H1 (cell line): ENCODE measurements around the gene TIMELESS. TPM values are rescaled to one million over a fixed set of nuclear protein-coding genes. Genes with fewer than 3 reads are reported as not detected.
A peak's percentile ranks its signal among the peaks of the same experiment; 100 is the strongest.

Source experiments
- CTCF ChIA-PET: fragments of 300-600 bp; sonication (Branson Sonifier 250); formaldehyde crosslinking; loops from one replicate; lab custom pipeline; 2021; ENCODE audit not compliant: partially characterized antibody; lab: Charles Lee
- POLR2A ChIA-PET: fragments of 300-600 bp; sonication (Branson Sonifier 250); formaldehyde crosslinking; loops from one replicate; lab custom pipeline; 2021; ENCODE audit warnings: inconsistent platforms; ENCODE audit not compliant: partially characterized antibody; lab: Charles Lee
- DNase-seq, 2 experiments: peaks; one replicate each; pipeline versions ENCODE4 v3.0.0 to v3.0.0-alpha.2; 2010 to 2022; ENCODE audit warnings: low spot score in 2 of 2, low read depth in 1 of 2, mixed read lengths in 1 of 2
- FAIRE-seq: peaks from 2 replicates; lab custom pipeline; 2011; peaks lifted over from hg19 to GRCh38; lab: Jason Lieb, UNC
- H2AFZ ChIP-seq: 2 replicates; pipeline ENCODE4 v1.8.1; 2012; ENCODE audit warnings: low read length, inconsistent platforms
- H2AK5ac ChIP-seq: 2 replicates; pipeline ENCODE4 v1.6.1; 2013; ENCODE audit warnings: low read depth, low read length
- H2BK120ac ChIP-seq: replicated peaks from 2 replicates; pipeline ENCODE3; 2013; ENCODE audit warnings: low read depth, low read length, inconsistent platforms
- H2BK12ac ChIP-seq: 2 replicates; pipeline ENCODE4 v1.6.1; 2013; ENCODE audit warnings: low read depth, low read length
- H2BK15ac ChIP-seq: 2 replicates; pipeline ENCODE4 v1.6.1; 2013; ENCODE audit warnings: low read length
- H2BK20ac ChIP-seq: 2 replicates; pipeline ENCODE4 v1.6.1; 2013; ENCODE audit warnings: low read length
- H2BK5ac ChIP-seq: 2 replicates; pipeline ENCODE4 v1.6.1; 2013; ENCODE audit warnings: low read depth, low read length
- H3K14ac ChIP-seq: 2 replicates; pipeline ENCODE4 v1.6.1; 2013; ENCODE audit warnings: inconsistent platforms; ENCODE audit not compliant: insufficient read length
- H3K18ac ChIP-seq: 2 replicates; pipeline ENCODE4 v1.6.1; 2013; ENCODE audit warnings: low read length; ENCODE audit errors: extremely low read depth
- H3K23ac ChIP-seq: 2 replicates; pipeline ENCODE4 v1.6.1; 2013; ENCODE audit warnings: inconsistent platforms; ENCODE audit not compliant: insufficient read length
- H3K23me2 ChIP-seq: 2 replicates; pipeline ENCODE4 v1.6.1; 2013; ENCODE audit warnings: low read depth, low read length
- H3K27ac ChIP-seq: 2 replicates; pipeline ENCODE4 v1.6.1; 2011; ENCODE audit warnings: low read depth, low read length, inconsistent platforms
- H3K27me3 ChIP-seq, 4 experiments: replicated peaks in 1 of 4; 1 replicate in 1 of 4; 2 replicates in 3 of 4; pipeline versions ENCODE4 v1.6.1 to v1.8.1; 2011 to 2013; ENCODE audit warnings: low read length in 3 of 4, mild to moderate bottlenecking in 3 of 4, inconsistent platforms in 2 of 4, mixed read lengths in 2 of 4, moderate library complexity in 1 of 4; ENCODE audit not compliant: control insufficient read depth in 3 of 4, insufficient read depth in 3 of 4; ENCODE audit errors: extremely low read depth in 1 of 4
- H3K36me3 ChIP-seq, 4 experiments: 2 replicates each; pipeline versions ENCODE4 v1.6.1 to v1.8.1; 2011 to 2013; ENCODE audit warnings: mild to moderate bottlenecking in 4 of 4, low read length in 3 of 4, moderate library complexity in 2 of 4, control low read depth in 1 of 4, inconsistent platforms in 1 of 4; ENCODE audit not compliant: insufficient read depth in 4 of 4, control insufficient read depth in 2 of 4
- H3K4ac ChIP-seq: replicated peaks from 2 replicates; pipeline ENCODE3; 2013; ENCODE audit warnings: low read length, low read depth, mixed read lengths, inconsistent platforms; ENCODE audit not compliant: insufficient read length
- H3K4me1 ChIP-seq, 4 experiments: replicated peaks in 1 of 4; 1 replicate in 1 of 4; 2 replicates in 3 of 4; pipeline versions ENCODE4 v1.6.1 to v1.8.1; 2011 to 2013; ENCODE audit warnings: low read length in 3 of 4, inconsistent platforms in 2 of 4, mixed read lengths in 1 of 4; ENCODE audit not compliant: insufficient read depth in 4 of 4, control insufficient read depth in 3 of 4
- H3K4me2 ChIP-seq, 2 experiments: 2 replicates each; pipeline versions ENCODE4 v1.6.1 to v1.8.1; 2011 to 2013; ENCODE audit warnings: low read depth in 2 of 2, low read length in 2 of 2, control low read depth in 1 of 2, inconsistent platforms in 1 of 2, mild to moderate bottlenecking in 1 of 2; ENCODE audit not compliant: insufficient read depth in 1 of 2
- H3K4me3 ChIP-seq, 4 experiments: fragments of 200-600, 300-600 bp in 1 of 4; sonication (generic), shearing (Covaris generic), sonication (Bioruptor Twin) in 1 of 4; 2 replicates each; pipeline versions ENCODE4 v1.5.1 to v1.8.1; 2011 to 2016; ENCODE audit warnings: low read length in 4 of 4, low read depth in 3 of 4, control low read depth in 2 of 4, inconsistent platforms in 2 of 4, mild to moderate bottlenecking in 2 of 4, mixed read lengths in 1 of 4, moderate library complexity in 1 of 4; ENCODE audit not compliant: insufficient read depth in 2 of 4; ENCODE audit errors: extremely low read depth in 1 of 4
- H3K56ac ChIP-seq: replicated peaks from 2 replicates; pipeline ENCODE3; 2013; ENCODE audit warnings: low read depth, mild to moderate bottlenecking, mixed read lengths, low read length, inconsistent platforms; ENCODE audit not compliant: insufficient read length
- H3K79me1 ChIP-seq: 2 replicates; pipeline ENCODE4 v1.6.1; 2013; ENCODE audit warnings: low read depth, low read length, control low read depth
- H3K79me2 ChIP-seq, 2 experiments: 2 replicates each; pipeline versions ENCODE4 v1.6.1 to v1.8.1; 2012 to 2013; ENCODE audit warnings: low read length in 2 of 2, mild to moderate bottlenecking in 2 of 2, inconsistent platforms in 1 of 2; ENCODE audit not compliant: insufficient read depth in 2 of 2, control insufficient read depth in 1 of 2
- H3K9ac ChIP-seq, 4 experiments: replicated peaks in 1 of 4; 1 replicate in 1 of 4; 2 replicates in 3 of 4; pipeline versions ENCODE4 v1.6.1 to v1.8.1; 2011 to 2013; ENCODE audit warnings: low read depth in 3 of 4, low read length in 3 of 4, control low read depth in 2 of 4, mild to moderate bottlenecking in 2 of 4, moderate library complexity in 2 of 4, inconsistent platforms in 1 of 4; ENCODE audit errors: extremely low read depth in 1 of 4
- H3K9me3 ChIP-seq, 2 experiments: 2 replicates each; pipeline versions ENCODE4 v1.6.1 to v1.8.1; 2012 to 2013; ENCODE audit warnings: mild to moderate bottlenecking in 2 of 2, moderate library complexity in 2 of 2, control low read depth in 1 of 2, inconsistent platforms in 1 of 2, low read depth in 1 of 2, low read length in 1 of 2, mixed read lengths in 1 of 2; ENCODE audit not compliant: insufficient read depth in 2 of 2
- H4K20me1 ChIP-seq, 2 experiments: replicated peaks in 1 of 2; 2 replicates each; pipeline versions ENCODE3 to v1.8.1; 2011 to 2013; ENCODE audit warnings: inconsistent platforms in 2 of 2, low read length in 2 of 2, mild to moderate bottlenecking in 1 of 2; ENCODE audit not compliant: insufficient read depth in 2 of 2, control insufficient read depth in 1 of 2
- H4K5ac ChIP-seq: 2 replicates; pipeline ENCODE4 v1.6.1; 2013; ENCODE audit warnings: low read length, low read depth, mixed read lengths, inconsistent platforms; ENCODE audit not compliant: insufficient read length
- H4K8ac ChIP-seq: 2 replicates; pipeline ENCODE4 v1.8.0; 2013; ENCODE audit warnings: mild to moderate bottlenecking, moderate library complexity, low read length, inconsistent platforms; ENCODE audit not compliant: insufficient read depth; ENCODE audit errors: extremely low read depth
- H4K91ac ChIP-seq: replicated peaks from 2 replicates; pipeline ENCODE3; 2013; ENCODE audit warnings: low read length, mixed read lengths, inconsistent platforms; ENCODE audit not compliant: insufficient read length
- ASH2L ChIP-seq: fragments of 200-600, 300-600 bp; sonication (generic); IDR thresholded peaks from one replicate; pipeline ENCODE4 v1.7.1; 2017; ENCODE audit warnings: low read length
- CBX5 ChIP-seq: fragments of 300-800, 300-1000 bp; sonication (generic); IDR thresholded peaks from 2 replicates; pipeline ENCODE4 v1.7.1; 2016; ENCODE audit warnings: antibody characterized with exemption, low read length, low read depth
- MAFK ChIP-seq: IDR thresholded peaks from 2 replicates; pipeline ENCODE4 v1.6.1; 2012; ENCODE audit warnings: low read depth, mild to moderate bottlenecking, improper control_type of control experiment, low read length
- RAD21 ChIP-seq, 2 experiments: IDR thresholded peaks in 1 of 2; conservative IDR thresholded peaks in 1 of 2; 2 replicates each; pipeline ENCODE4 v1.6.1; 2011; ENCODE audit warnings: low read depth in 2 of 2, low read length in 2 of 2, improper control_type of control experiment in 1 of 2, inconsistent platforms in 1 of 2, mild to moderate bottlenecking in 1 of 2, moderate library complexity in 1 of 2
- SP1 ChIP-seq: IDR thresholded peaks from 2 replicates; pipeline ENCODE4 v1.6.1; 2011; ENCODE audit warnings: low read depth, low read length
- polyA plus RNA-seq, 7 experiments: library from polyadenylated mRNA; depleted of rRNA in 3 of 7; stranded (reverse) in 5 of 7; unstranded in 2 of 7; fragments of >200 nt in 5 of 7; fragments of 200-250 nt in 2 of 7; gene quantifications; 1 replicate in 5 of 7; 2 replicates in 1 of 7; 4 replicates in 1 of 7; pipeline versions ENCODE4 v1.2.1 to v1.2.3, GENCODE V29; 2011 to 2013; ENCODE audit warnings: missing spikeins in 2 of 7, mixed read lengths in 2 of 7
- total RNA-seq: library from RNA; stranded (reverse); fragmentation: NEBNext Ultra II Directional; extraction: Animal tissue kit (Norgen Biotek cat#: 25700); gene quantifications from 2 replicates; pipeline ENCODE4 v1.2.1, GENCODE V29; 2021

TIMELESS gene
- total and polyA plus RNA-seq, 2 of the 8 experiments (the other 6 are each of a cell fraction or from before 2014, with no cell fraction given) = 17.1 to 86.7 TPM

GRCh38 chr12:56462565-56462964, 13.3 kb upstream of the TIMELESS start:
- peak overlapping the region; percentile 50 to 58; a peak in 3 of 4 replicates for H3K4me2 ChIP-seq
- no peaks in the 10 kb centered on the region for H3K79me1 ChIP-seq
- H2BK12ac ChIP-seq = no peak overlapping the region; the same call in 1 of the 2 replicates
- H3K4ac ChIP-seq = no peak overlapping the region
- H3K4me3 ChIP-seq = peak overlapping the region in 1 of 4 experiments; percentile 7; a peak in 2 of 8 replicates
- no peak for DNase-seq
- FAIRE-seq = no peak
- 0 out of 2 replicates have a peak overlapping the region, but pooled peaks have one; percentile 67 for H2AFZ ChIP-seq
- no peak overlapping the region; the same call in 1 of the 2 replicates for H3K18ac ChIP-seq
- no peak overlapping the region for H2AK5ac ChIP-seq
- peak in 1 of 2 experiments; percentile 16; a peak in 1 of 4 replicates for TF ChIP-seq RAD21 (IDR thresholded peaks at IDR 0.05 in 1 of 2, conservative IDR thresholded peaks at IDR 0.05 in 1 of 2; ENCODE audit: low read depth in 2 of 2, low read length in 2 of 2)
- peak; percentile 84 for TF ChIP-seq MAFK
- 0 out of 2 replicates have a peak, but pooled peaks have one; percentile 30 for TF ChIP-seq SP1
- peak; percentile 48 for TF ChIP-seq ASH2L
- no peak for TF ChIP-seq CBX5
- H3K27me3 ChIP-seq = no peaks in the 10 kb centered on the region
- POLR2A ChIA-PET = interaction anchor here (0.7 to 7.6 kb wide), 9 partner anchors 8 to 204 kb away, joined by 3 to 74 read pairs (median 4); partner anchors contain the start of genes ANKRD52, CNPY2, CS and MIP
- H3K36me3 ChIP-seq = no peaks in the 10 kb centered on the region
- H3K27ac ChIP-seq = peak overlapping the region; percentile 21
- no peak overlapping the region for H2BK15ac ChIP-seq
- H4K5ac ChIP-seq = no peak overlapping the region
- no peak overlapping the region for H3K14ac ChIP-seq
- H2BK20ac ChIP-seq = peak overlapping the region; percentile 16; the same call in 1 of the 2 replicates
- H4K20me1 ChIP-seq = no peaks in the 10 kb centered on the region
- H3K4me1 ChIP-seq = peaks cover 4 to 9% (median 6%) of the 10 kb centered on the region in 4 experiments; a peak in 6 of 7 replicates
- CTCF ChIA-PET = interaction anchor here (0.7 to 9.0 kb wide), 10 partner anchors 8 to 146 kb away, joined by 3 to 124 read pairs (median 16); partner anchors contain the start of genes CNPY2, MIP, STAT2 and TIMELESS
- no peaks in the 10 kb centered on the region for H3K9me3 ChIP-seq
- H4K8ac ChIP-seq = no peak overlapping the region
- H2BK5ac ChIP-seq = no peak overlapping the region
- H3K23me2 ChIP-seq = no peaks in the 10 kb centered on the region
- no peaks in the 10 kb centered on the region for H3K79me2 ChIP-seq
- H3K56ac ChIP-seq = no peak overlapping the region
- H4K91ac ChIP-seq = no peak overlapping the region
- no peak overlapping the region for H3K23ac ChIP-seq
- H2BK120ac ChIP-seq = no peak overlapping the region
- no peak overlapping the region; a peak in 1 of 7 replicates for H3K9ac ChIP-seq
